GM12873 (cell line): ENCODE measurements around the gene LPCAT1.

Experiments used
- CTCF ChIP-seq: IDR thresholded peaks from 2 replicates; pipeline ENCODE4 v1.5.1; 2012; ENCODE audit warnings: low read depth, mild to moderate bottlenecking, moderate library complexity, low read length, control low read depth; ENCODE audit not compliant: insufficient read depth; ENCODE audit errors: missing control alignments

Gene LPCAT1

GRCh38 chr5:1523793-1524480 is at the start of gene LPCAT1:
LPCAT1 (minus strand) TSS chr5:1523960; CDS start chr5:1523844, 116 bp downstream.
- no peak for TF ChIP-seq CTCF

- TF ChIP-seq CTCF: no peak
Measured at GRCh38 chr5:1570975-1571374, 47.2 kb upstream of the LPCAT1 start.

DNA sequence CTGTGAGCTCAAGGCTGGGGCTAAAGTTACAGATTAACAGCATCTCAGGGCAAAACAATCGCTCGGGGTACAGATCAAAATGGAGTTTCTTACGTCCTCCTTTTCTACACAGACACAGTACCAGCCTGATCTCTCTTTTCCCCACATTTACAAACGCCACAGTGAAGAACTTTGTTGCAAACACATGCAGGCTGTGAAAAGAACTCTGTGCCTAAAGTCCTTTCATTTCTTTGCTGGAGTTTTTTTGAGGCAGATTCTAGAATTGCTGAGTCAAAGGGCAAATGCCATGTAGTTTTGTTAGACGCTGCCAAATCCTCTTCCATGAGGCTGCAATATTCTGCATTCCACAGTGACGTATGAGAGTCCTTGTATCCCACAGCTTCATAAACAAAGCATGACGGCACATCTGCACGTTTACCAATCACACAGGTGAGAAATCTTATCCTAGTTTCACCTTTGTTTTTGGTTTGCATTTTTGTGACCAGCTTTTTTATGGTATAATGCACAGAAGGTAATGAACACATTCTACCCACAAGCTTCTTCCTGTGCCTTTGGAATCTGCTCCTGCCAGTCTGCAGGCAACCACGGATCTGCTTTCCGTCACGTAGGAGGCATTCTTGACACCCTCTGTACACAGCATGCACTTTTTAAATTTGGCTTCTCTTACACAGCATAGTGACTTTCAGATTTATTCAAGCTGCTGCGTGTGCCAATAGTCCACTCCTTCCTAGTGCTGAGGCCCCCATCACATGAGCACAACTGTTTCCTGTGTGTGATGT is 44.6 kb upstream of the LPCAT1 start:
- no peak for TF ChIP-seq CTCF

DNA sequence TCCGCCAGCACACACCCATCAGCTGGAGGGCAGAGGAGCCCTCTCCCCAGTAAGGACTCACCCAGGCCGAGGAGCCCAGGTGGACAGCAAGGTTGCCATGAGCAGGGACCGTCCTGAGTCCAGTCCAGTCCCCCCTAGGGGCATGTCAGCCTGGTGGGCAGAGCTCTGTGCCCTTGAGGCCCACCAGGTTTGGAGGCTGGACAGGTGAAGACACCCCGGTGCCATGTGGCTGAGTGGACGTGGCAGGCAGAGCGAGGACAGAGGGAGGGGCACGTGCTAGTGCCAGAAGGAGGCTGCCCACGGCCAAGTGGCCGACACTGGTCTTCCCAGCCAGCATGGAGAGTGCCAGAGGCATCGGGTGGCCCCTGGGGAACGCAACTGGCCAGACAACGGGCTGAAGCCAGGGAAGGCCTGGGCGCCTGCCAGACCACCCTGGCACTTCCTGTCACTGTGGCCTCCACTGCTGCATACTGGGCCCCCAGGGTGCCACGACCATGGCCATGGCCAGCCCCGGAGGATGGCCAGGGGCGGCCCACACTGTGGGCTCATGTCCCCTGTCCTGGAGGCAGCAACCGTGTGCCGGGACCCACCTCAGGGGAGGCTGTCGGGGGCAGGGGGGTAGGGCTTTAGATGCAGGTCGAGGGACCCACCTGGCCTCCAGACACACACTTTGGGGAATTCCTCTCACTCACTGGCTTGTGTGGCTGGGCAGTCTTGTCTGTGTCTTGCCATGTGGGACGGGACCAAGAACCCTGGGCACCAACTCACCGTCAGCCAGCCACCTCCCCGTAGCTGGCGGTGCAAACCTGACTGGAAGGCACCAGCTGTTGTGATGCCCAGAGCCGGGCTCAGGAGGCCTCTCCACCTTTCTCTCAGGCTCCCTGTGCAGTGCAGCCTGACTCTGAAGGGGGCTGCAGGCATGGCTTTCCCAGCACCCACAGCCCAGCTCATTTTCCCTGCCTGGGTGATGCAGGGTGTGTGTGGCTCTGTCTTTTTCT is 42.3 kb upstream of the LPCAT1 start:
- no peak for TF ChIP-seq CTCF

DNA sequence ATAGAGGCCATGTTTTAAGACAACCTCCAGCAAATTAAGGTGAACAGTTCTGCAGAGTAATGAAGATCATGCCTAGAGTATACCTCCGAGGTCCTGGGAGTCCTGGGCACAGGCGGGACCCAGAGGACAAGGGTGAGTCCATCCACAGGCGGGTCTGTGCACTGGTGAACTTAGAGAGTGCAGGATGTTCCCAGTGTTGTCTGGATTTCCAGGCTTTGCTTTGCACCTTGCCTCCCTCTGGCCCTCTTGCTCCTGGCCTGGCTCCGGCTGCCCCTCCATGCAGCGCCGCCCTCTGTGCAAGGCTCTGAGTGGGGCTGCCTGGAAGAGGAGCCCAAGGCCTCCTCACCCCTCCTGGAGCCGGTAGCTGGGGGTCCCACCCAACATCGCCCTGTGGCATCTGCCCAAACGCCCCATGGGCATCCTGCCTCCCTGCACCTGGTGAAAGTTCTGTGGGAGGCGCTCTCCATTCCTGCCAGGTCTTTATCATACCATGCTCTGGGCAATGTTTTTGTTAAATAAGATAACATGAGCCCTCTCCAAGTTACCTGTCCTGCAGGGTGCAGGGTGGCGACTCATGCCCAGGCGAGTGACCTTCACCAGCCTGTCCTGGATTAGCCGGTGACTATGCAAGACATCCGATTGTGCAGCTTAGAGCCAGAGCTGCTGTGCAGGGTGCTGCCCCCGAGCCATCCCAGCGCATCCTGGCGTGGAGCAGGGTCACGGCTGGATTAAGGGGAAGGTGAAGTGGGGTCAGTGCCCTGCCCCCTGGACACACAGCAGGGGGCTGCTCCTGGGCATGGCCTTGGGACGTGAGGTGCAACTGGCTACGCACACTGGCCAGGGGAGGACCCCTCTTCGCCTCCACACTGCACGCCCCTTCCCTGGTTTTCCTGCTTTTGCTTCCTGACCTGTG is 41.3 kb upstream of the LPCAT1 start:
- TF ChIP-seq CTCF: no peak

GRCh38 chr5:1564182-1564748 is 40.5 kb upstream of the LPCAT1 start:
- TF ChIP-seq CTCF: no peak
